GM19239 (cell line): ENCODE results near the gene ZNF229.
A peak's percentile ranks its signal among the peaks of the same experiment; 100 is the strongest.
"Not testable (repeated sequence)": the region's sequence is repeated elsewhere in the genome, so short reads cannot be mapped to it uniquely, and the experiment has no call there.

ENCODE experiments used
- DNase-seq: peaks from one replicate; pipeline ENCODE4 v3.0.0; 2011; ENCODE audit warnings: low spot score; ENCODE audit not compliant: insufficient read length
- FAIRE-seq: peaks from 2 replicates; lab custom pipeline; 2011; peaks lifted over from hg19 to GRCh38; lab: Jason Lieb, UNC

Gene ZNF229

DNA sequence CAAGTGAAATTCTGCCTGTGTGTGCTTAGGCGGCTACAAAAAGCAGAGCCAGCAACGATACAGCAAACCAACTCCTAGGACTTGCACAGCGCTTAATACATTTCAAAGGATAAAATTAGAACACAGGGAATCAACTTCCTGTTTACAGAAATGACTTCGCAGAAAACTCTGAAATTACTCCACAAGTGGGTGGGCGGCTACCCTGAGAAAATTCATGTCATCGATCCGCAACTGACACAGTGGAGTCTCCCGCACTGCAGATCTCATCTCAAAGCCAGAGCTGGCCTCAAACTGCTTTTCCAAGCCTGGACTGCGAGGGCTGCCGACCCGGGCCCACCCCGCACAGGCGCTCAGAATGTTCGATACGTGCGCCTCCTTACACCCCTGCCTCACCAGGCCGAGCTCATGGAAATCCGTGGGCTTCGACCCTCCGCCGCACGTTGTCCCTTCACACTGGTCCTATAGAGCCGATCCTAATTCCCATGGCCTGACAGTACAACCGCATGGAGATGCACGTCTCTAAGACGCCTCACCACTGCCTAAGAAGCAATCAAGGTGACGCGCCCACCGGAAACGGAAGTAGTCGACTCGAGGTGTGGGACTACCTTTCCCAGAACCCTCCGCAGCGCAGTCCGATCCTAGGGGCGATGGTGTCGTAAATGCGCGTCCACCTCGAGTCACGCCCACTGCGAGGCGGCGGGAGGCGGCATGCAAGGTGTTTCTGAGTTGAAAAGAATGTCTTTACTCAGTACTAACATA is at the start of gene ZNF229:
Gene ZNF229 (minus strand): TSS at position 557 of the 759 bp plus-strand sequence. CDS start 5,625 bp downstream, outside the sequence.
- DNase-seq (peak; percentile 26), FAIRE-seq (no peak)

GRCh38 chr19:44496711-44497110 is 48.4 kb upstream of the ZNF229 start:
- FAIRE-seq, result no peak

GRCh38 chr19:44476559-44477408 is 28.5 kb upstream of the ZNF229 start:
- FAIRE-seq (no peak), DNase-seq (no peak)

More at GRCh38 chr19:44496711-44497110, 48.4 kb upstream of the ZNF229 start:
- no peak for DNase-seq

DNA sequence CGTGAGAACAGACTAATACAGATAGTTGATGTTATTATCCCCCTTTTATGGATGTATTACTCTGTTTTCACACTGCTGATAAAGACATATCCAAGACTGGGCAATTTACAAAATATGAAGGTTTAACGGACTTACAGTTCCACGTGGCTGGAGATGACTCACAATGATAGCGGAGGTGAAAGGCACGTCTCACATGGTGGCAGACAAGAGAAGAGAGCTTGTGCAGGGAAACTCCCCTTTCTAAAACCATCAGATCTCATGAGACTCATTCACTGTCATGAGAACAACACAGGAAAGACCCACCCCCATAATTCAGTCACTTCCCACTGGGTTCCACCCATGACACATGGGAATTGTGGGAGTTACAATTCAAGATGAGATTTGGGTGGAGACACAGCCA is 20.5 kb upstream of the ZNF229 start:
- DNase-seq, result not testable (repeated sequence)

DNA sequence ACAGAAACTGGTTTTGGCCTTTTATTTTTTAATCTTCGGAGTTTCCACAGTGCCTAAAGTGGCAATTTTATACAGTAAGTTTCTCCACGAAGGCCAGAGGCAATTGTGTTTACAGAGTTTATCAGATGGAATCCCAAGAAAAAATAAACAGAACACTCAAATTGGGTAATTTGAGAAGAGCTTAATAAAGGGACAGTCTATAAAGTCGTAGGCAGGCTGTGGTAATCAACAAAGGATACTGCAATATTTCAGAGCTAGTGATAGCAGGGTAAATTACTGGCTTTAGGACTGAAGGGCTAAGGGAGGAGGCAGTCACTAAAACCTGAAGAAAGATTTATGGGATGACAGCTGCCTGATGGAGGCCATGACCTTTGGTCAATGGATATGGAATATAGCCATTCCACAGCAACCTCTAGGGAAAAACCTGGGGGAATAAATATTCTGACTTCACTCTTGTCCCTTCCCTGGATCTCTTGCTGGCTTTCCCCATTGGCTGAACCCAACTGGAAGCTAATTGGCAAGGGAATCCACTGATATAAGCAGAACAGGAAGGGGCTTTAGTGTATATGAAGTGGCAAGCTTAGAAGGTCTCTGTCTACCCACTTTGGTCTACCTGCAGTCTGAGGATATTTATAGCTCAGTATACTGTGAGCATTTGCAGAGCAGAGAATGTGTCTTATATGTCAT is 14.5 kb upstream of the ZNF229 start:
- not testable (repeated sequence) for FAIRE-seq, DNase-seq

More for the DNA sequence above, 20.5 kb upstream of the ZNF229 start:
- not testable (repeated sequence) for FAIRE-seq

DNA sequence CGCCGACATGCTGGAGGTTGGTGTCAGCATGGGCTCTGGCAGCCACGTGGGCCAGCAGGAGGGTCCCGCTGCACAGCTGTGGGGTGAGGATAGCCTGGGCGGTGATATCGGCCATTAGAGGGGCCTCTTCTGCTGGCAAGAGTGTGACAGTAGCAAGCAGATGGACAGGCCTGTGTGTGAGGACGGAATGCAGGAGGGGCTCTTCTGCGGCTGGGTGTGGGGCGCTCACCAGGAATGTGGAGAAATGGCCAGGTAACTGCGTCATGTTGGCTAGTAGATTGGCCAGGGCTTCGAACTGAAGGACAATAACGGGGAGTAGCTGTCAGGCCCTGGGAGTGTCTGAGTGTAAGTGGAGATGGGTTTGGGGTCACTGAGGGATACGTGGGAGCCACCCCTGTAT is 7.7 kb upstream of the ZNF229 start:
- FAIRE-seq, DNase-seq: not testable (repeated sequence)

DNA sequence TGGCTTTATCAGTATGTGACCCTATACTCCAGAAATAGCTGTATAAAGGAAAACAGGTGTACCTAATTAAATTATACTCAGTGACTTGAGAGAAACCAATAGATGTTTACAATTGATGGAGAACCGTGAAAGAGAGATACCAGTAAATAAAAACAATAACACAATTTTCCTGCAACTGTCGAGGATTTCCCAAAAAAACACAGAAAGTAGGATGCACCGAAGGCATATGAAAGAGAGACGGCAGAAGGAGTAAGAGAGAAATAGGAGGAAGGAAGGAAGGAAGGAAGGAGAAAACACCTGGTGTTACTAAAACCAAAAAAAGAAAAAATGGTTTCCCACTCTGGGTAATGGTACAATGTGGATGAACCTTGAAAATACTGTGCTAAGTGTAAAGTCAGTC is 6.8 kb upstream of the ZNF229 start:
- FAIRE-seq, result no peak
- DNase-seq, result no peak

DNA sequence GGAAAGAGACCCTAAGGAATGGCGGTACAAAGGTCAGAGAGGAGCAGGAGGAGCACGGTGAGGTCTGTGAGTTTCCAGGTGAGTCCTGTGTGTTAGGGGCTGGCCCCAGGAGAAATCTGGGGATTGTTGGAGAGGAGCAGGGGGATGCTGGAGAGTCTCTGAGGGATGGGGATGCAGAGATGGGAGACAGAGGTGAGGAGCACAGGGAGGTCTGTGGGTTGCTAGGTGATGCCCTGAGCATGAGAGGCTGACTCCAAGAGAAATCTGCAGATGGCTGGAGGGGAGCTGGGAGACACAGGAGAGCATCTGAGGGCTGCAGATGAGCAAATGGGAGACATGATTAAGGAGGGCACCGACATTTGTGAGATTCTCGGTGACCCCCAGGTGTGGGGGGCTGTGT is 4.1 kb upstream of the ZNF229 start:
- no peak for FAIRE-seq
- no peak for DNase-seq

- FAIRE-seq (no peak), DNase-seq (no peak)
These were observed 3.4 kb upstream of the ZNF229 start for GRCh38 chr19:44451687-44452086.

GRCh38 chr19:44438441-44438840 is 9.8 kb downstream of the ZNF229 start:
- FAIRE-seq (no peak), DNase-seq (no peak)

DNA sequence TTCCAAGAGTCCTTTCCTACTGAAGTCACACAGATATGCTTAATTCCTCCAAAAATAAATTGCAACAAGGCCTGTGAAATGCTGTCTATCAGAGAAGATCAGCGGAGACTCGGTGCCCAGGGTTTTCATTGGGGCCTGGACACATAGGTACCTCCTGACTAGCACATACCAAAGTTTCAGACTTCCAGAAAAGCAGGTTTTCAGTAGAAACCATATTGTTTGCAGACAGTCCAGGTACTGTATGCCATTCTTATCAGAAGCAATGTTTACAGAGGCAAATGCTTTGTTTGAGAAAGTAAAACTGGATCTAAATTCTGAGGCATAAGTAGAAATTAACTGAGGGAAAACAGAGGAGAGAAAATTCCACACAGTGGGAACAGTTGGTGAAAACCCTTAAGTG is 12.8 kb downstream of the ZNF229 start:
- DNase-seq (no peak), FAIRE-seq (no peak)

DNA sequence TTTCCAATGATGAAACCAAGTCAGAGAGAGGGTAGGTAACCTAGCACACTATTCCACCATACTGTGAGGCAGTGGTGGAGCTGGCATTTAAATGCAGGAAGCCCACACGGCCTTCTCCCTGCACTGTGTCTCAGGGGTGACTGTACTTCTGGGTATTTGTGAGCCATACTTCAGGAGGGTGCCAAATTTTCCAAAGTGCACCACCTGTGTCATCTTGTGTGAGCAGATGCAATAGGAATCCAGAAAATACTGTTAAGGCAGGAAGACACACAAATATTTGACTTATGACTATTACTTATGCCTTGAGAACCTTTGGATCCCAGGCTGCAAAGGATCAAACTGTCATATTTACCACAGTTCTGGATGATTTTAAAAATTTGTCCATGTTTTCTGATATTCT is 17.3 kb downstream of the ZNF229 start:
- FAIRE-seq, result no peak
- DNase-seq, result no peak

DNA sequence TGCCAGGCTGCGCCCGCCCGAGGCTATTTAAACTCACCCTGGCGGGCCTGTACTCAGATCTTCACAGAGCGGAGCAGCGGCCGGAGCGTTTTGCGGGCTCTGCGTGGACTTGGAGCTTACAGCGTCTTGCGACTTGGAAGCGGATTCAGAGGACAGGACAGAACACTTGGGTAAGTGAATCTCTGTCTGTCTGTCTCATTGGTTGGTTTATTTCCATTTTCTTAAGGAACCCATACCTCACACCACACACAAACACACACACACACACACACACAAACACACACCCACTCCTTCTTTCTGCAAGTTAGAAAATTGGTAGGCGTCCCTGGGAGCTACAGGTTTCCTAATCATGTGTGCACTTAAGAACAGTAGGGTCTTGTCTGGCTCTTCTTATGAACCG is 32.7 kb downstream of the ZNF229 start:
- not testable (repeated sequence) for FAIRE-seq, DNase-seq

DNA sequence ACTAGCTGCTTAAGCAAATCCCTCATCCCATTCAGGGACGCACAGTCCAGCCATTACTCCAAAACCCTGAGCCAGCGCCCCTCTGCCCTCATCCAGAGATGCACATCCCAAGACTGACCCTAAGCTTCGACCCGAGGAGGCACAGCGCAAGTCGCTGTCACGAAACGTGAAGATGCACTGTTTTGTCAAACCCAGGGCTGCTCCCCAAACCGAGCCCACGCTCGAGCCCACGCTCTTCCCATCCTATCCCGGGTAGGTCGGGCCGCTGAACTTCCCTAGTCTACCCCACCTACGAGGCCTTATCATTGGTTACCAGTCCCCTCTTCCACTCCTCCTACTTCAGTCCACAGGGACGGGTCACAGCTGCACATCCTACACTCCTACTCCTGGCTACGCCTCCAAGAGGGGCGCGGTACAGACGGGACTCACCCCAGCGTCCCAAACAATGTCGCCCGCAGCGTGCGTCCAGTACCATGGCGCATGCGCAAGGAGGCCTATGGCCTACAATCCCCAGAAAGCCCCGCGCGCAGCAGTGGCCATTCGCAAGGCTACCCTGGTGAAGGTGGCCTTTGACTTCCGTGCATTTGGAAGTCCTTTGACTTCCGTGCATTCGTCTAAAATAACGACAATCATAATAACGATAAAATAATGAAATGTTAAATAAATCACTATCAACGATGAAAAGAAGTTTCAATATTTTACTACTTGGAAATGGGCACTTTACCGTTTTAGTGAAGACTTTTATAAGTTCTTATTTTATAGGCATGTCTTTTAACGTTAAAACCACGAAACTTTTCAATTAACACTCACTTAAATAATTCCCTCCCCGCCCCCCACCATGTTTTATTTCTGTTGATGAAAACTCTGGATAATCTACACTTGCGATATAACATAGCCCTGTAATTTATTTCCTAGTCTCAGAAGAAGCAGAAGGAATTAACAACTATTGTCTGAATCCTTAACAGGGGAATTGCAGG is 46.8 kb downstream of the ZNF229 start, which contains the start of gene ZNF285:
Gene ZNF285 (minus strand): TSS at position 470 of the 977 bp plus-strand sequence. CDS start 4,395 bp downstream, outside the sequence.
- DNase-seq (peak; percentile 48), FAIRE-seq (no peak)

DNA sequence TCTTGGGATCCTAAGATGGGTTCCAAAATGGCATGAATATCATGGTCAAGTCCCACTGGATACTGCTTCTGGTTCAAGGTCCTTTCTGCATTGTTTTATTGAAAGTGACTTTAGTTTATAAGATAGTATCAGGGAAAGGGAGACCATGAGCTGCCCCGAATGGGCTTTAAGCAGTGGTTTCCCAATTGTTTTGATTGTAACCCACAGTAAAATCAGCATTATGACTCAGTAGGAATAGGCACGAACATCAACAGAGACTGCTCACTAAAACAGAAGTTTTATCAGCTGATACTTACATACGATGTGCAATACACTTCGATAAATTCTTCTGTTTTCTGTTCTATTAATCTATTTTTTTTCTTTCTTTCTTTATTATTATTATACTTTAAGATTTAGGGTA is 59.0 kb downstream of the ZNF229 start:
- DNase-seq, FAIRE-seq: not testable (repeated sequence)
